Pancreas (tissue), 10 donors: ENCODE results near the gene BTBD16. TPM values are rescaled to one million over a fixed set of nuclear protein-coding genes. Genes with fewer than 3 reads are reported as not detected.

Source experiments
- ATAC-seq, 4 donors: fragments of 200-7000 bp; cut with Tn5 transposase; one replicate each; pipeline versions ENCODE4 v1.8.0 to v1.9.1; 2020; ENCODE audit warnings: mild to moderate bottlenecking in 4 of 4, moderate library complexity in 4 of 4
- DNase-seq, 6 donors: peaks; one replicate each; pipeline ENCODE4 v3.0.0-alpha.2; 2020
- FAIRE-seq: peaks from 2 replicates; lab custom pipeline; 2012; peaks lifted over from hg19 to GRCh38; lab: Jason Lieb, UNC
- H3K27ac ChIP-seq, 4 donors: fragments of 200-600 bp; sonication (generic); 1 replicate in 3 of 4; 2 replicates in 1 of 4; pipeline versions ENCODE4 v1.5.0 to v1.8.0; 2020
- H3K27me3 ChIP-seq, 4 donors: fragments of 200-600 bp; one replicate each; pipeline ENCODE4 v1.8.0; 2021
- H3K36me3 ChIP-seq, 3 donors: fragments of 200-600 bp; sonication (generic) in 1 of 3; one replicate each; pipeline versions ENCODE4 v1.5.0 to v1.8.0; 2020 to 2021
- H3K4me1 ChIP-seq, 3 donors: fragments of 200-600 bp; one replicate each; pipeline ENCODE4 v1.8.0; 2021
- H3K4me3 ChIP-seq, 4 donors: fragments of 200-600 bp; sonication (generic) in 2 of 4; one replicate each; pipeline versions ENCODE4 v1.5.0 to v1.8.0; 2020 to 2021
- H3K9me3 ChIP-seq, 4 donors: fragments of 200-600 bp; one replicate each; pipeline ENCODE4 v1.8.0; 2021
- WGBS, 2 donors: extraction: QIAGEN DNeasy Blood & Tissue Kit; methylation state at CpG; one replicate each; pipeline ENCODE4 v1.1.7; 2013; 5-methylcytosine and 5-hydroxymethylcytosine counted together
- intact Hi-C, 3 donors: fragments of 100-400 bp; cut with DNase I; formaldehyde crosslinking; loops; one replicate each; pipeline versions ENCODE4 v1.11.1 to v1.14.2; 2022
- polyA plus RNA-seq, 2 donors: library from polyadenylated mRNA; stranded (reverse); fragments of 200-250 nt; gene quantifications; one replicate each; pipeline ENCODE4 v1.2.3, GENCODE V29; 2013
- total RNA-seq, 6 donors: library from RNA; stranded (reverse); fragmentation: NEBNext Ultra II Directional in 4 of 6; extraction: Animal tissue kit (Norgen Biotek cat#: 25700) in 4 of 6; gene quantifications; one replicate each; pipeline versions ENCODE4 v1.2.1 to v1.2.4, GENCODE V29; 2021 to 2023
- TF ChIP-seq, protein P1 (sequence below), 4 donors: fragments of 200-600 bp; sonication (generic) in 3 of 4; IDR thresholded peaks; one replicate each; pipeline versions ENCODE4 v1.5.0 to v1.8.0; 2021; ENCODE audit warnings: antibody characterized with exemption in 4 of 4
- donor health status: healthy with polysubstance abuse.
- donor health status: DM: no; HTN: no; CAD: no; lungs with moderate emphysema.
- donor health status: DM: no; HTN: no; CAD: no.
- donor health status: control.
- donor health status: control.
- donor health status: Bipolar disorder and iron deficiency.
- donor health status: DM: yes; HTN: yes; CAD: no.
- donor health status: DM: no; HTN: no; CAD: no.
- donor health status: DM: no; HTN: no; CAD: no.
- donor health status: DM: yes; HTN: yes; CAD: no.

The BTBD16 gene
- total RNA-seq (under 1 TPM in 3 of 6 donors, not detected in 3; 0.14 to 0.43 (median 0.28) TPM), polyA plus RNA-seq (under 1 TPM; 0.34 to 0.52 TPM)

DNA sequence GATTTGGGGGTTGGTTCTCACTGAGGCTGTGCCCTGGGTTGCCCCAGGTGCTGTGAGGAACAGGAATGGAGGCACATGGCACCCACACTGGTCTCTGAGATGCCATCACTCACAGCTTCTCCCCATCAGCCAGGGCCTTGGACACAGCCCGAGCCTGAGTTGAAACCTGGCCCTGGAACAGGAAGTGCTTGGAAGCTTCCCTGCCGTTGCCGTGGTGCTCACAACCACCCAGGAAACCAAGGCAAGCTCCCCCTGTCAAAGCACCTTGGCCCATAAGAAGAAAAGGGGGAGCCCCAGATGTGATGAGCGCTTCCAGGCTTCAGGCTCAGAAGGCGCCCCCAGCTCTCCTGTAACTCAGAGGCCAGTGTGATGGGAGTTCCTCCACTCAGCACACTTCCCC lies at the start of gene BTBD16:
Gene BTBD16, plus strand, starts transcription at position 221 of the 400 bp plus-strand sequence. CDS start 3,786 bp downstream, outside the sequence.
- Histone ChIP-seq H3K9me3 (no peaks in the 10 kb centered on the region), H3K27me3 (no peaks in the 10 kb centered on the region), H3K4me3 (no peak within 1 kb of the TSS), H3K27ac (no peak within 1 kb of the TSS), H3K36me3 (no peaks in the 10 kb centered on the region), H3K4me1 (no peaks in the 10 kb centered on the region)
- DNase-seq (peak in 1 of 6 donors; percentile 29), ATAC-seq (no peak), FAIRE-seq (no peak)
- WGBS, 2 donors: 66 to 67% methylated on average over 5 of the region's 5 CpGs
- TF ChIP-seq, protein P1, sequence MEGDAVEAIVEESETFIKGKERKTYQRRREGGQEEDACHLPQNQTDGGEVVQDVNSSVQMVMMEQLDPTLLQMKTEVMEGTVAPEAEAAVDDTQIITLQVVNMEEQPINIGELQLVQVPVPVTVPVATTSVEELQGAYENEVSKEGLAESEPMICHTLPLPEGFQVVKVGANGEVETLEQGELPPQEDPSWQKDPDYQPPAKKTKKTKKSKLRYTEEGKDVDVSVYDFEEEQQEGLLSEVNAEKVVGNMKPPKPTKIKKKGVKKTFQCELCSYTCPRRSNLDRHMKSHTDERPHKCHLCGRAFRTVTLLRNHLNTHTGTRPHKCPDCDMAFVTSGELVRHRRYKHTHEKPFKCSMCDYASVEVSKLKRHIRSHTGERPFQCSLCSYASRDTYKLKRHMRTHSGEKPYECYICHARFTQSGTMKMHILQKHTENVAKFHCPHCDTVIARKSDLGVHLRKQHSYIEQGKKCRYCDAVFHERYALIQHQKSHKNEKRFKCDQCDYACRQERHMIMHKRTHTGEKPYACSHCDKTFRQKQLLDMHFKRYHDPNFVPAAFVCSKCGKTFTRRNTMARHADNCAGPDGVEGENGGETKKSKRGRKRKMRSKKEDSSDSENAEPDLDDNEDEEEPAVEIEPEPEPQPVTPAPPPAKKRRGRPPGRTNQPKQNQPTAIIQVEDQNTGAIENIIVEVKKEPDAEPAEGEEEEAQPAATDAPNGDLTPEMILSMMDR (IDR thresholded peaks at IDR 0.05): no peak
- intact Hi-C loops: no loop called here

DNA sequence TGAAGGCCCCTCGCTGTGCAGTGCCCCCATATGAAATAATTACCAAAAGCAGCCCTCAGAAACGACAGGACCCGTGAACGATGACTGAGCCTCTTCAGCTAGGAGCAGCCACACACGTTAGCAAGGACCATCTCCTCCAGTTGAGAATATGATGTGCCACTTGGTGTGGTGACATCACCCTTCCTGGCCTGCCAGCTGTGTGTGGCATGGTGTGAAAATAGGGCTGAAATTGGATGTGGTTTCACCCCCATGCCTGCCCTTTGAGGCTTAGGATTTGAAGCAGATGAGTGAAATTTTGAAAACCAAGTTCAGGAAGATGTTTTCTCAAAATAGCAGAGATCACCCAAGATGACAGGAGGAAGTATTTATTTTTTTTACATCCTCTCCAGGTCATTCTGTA lies 49.1 kb upstream of the BTBD16 start:
- peaks cover 0 to 8% (median 0%) of the 10 kb centered on the region in 3 donors for H3K36me3 ChIP-seq
- intact Hi-C loops: no loop called here
- TF ChIP-seq, protein P1 (IDR thresholded peaks at IDR 0.05): no peak
- no peak for FAIRE-seq
- DNase-seq: no peak
- WGBS, 2 donors: 84 to 87% methylated on average over 5 of the region's 5 CpGs
- H3K4me1 ChIP-seq: no peaks in the 10 kb centered on the region
- H3K4me3 ChIP-seq: no peak overlapping the region
- no peaks in the 10 kb centered on the region for H3K27me3 ChIP-seq
- ATAC-seq: no peak
- H3K27ac ChIP-seq: no peak overlapping the region
- no peaks in the 10 kb centered on the region for H3K9me3 ChIP-seq

DNA sequence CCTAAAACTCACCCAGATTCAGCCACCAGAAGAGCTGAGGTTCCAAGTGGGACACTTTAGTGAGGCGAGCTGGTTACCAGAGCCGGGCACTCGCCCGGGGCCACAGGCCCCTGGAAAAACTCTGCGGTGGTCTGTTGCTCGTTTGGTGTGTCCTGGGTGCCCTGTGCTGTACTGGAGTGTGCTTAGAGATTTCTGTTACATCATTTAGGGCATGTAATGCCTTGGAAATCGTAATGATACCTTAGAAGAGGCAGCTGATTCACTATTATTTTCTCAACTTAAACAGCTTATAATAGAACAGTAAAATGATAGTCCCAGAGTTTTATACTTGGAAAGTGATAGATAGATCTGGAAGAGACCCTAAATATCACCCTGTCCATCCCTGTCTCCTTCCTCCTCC lies 48.5 kb upstream of the BTBD16 start:
- no peak for DNase-seq
- no peak for ATAC-seq
- Histone ChIP-seq H3K36me3 (peaks cover 0 to 11% (median 0%) of the 10 kb centered on the region in 3 donors), H3K27ac (no peak overlapping the region), H3K4me1 (no peaks in the 10 kb centered on the region), H3K9me3 (no peaks in the 10 kb centered on the region), H3K27me3 (no peaks in the 10 kb centered on the region), H3K4me3 (no peak overlapping the region)
- whole genome bisulfite sequencing, 2 donors: 92 to 93% methylated on average over 7 of the region's 7 CpGs
- intact Hi-C loops: no loop called here
- FAIRE-seq: no peak
- TF ChIP-seq, protein P1 (IDR thresholded peaks at IDR 0.05): no peak

DNA sequence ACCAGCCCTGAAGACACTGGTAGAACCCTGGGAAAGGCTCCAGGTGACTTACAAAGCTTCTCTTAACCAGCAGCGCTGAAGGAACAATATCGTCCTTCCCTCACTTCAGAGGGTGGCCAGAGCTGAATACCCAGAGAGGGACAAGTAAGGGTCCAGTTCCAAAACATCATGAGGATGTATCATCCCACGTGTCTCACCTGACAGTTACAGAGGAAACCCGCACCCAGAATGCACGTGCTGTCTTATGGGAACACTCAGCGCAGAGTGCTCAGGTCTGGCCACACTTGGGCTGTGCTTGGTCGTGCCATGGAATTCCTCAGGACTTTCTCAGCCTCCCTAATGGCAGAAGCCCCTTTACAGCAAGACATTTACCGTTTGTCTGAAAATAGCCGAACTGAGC lies 46.9 kb upstream of the BTBD16 start:
- FAIRE-seq (no peak), ATAC-seq (no peak), DNase-seq (no peak)
- H3K4me3 ChIP-seq: no peak overlapping the region
- H3K27me3 ChIP-seq: no peaks in the 10 kb centered on the region
- peaks cover 0 to 14% (median 3%) of the 10 kb centered on the region in 3 donors for H3K36me3 ChIP-seq
- intact Hi-C loops: no loop called here
- TF ChIP-seq, protein P1 (IDR thresholded peaks at IDR 0.05): no peak
- no peaks in the 10 kb centered on the region for H3K4me1 ChIP-seq
- WGBS, 2 donors: 90 to 93% methylated on average over 9 of the region's 9 CpGs
- no peak overlapping the region for H3K27ac ChIP-seq
- H3K9me3 ChIP-seq: no peaks in the 10 kb centered on the region

DNA sequence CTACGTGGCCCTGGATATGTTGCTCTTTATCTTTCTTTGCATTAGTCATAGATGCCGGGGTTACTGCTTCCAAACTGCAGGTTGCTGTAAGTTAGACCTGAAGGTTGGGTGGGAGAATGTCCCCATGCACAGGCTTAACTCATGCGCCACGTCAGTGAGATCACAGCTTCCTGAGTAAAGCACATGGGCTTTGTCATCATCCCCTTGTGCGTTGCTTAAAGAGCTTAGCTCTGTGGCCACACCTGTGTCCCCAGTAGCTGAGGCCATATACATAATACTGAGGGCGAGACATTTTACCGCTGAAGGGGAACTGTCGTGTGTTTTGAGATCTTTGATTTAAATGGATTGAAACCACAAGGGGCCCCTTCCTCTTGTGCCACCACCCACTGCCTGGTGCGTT lies 45.8 kb upstream of the BTBD16 start:
- no peak for ATAC-seq
- intact Hi-C loops: no loop called here
- no peaks in the 10 kb centered on the region for H3K9me3 ChIP-seq
- FAIRE-seq: no peak
- 88 to 89% methylated on average over 9 of the region's 9 CpGs for WGBS, 2 donors
- H3K4me1 ChIP-seq: no peaks in the 10 kb centered on the region
- no peaks in the 10 kb centered on the region for H3K27me3 ChIP-seq
- TF ChIP-seq, protein P1 (IDR thresholded peaks at IDR 0.05): no peak
- no peak overlapping the region for H3K4me3 ChIP-seq
- DNase-seq: no peak
- peaks cover 0 to 9% (median 3%) of the 10 kb centered on the region in 3 donors for H3K36me3 ChIP-seq
- no peak overlapping the region for H3K27ac ChIP-seq
